Endothelial cell of umbilical vein (primary cell): ENCODE measurements around the gene TTC31.

Experiments
- EZH2 ChIP-seq: IDR thresholded peaks from 2 replicates; pipeline ENCODE4 v1.6.1; 2012; ENCODE audit warnings: borderline replicate concordance, low read depth, mild to moderate bottlenecking, moderate library complexity, low read length, inconsistent platforms; ENCODE audit not compliant: severe bottlenecking
- GATA2 ChIP-seq: IDR thresholded peaks from 2 replicates; pipeline ENCODE4 v1.7.0; 2011; ENCODE audit warnings: low read depth, mild to moderate bottlenecking, moderate library complexity, mixed read lengths, low read length; ENCODE audit not compliant: insufficient read length, insufficient read depth
- JUN ChIP-seq: IDR thresholded peaks from 2 replicates; pipeline ENCODE4 v1.6.1; 2011; ENCODE audit warnings: borderline replicate concordance, low read depth; ENCODE audit not compliant: insufficient read length, insufficient read depth
- MYC ChIP-seq: IDR thresholded peaks from one replicate; pipeline ENCODE4 v1.6.1; 2011; ENCODE audit warnings: mild to moderate bottlenecking, low read depth, low read length
- POLR2A ChIP-seq: IDR thresholded peaks from 2 replicates; pipeline ENCODE4 v1.6.1; 2012; ENCODE audit warnings: low read depth, mild to moderate bottlenecking, control low read depth, low read length
- TF ChIP-seq, protein P1 (sequence below), 2 donors: IDR thresholded peaks; 1 replicate in 1 of 2; 2 replicates in 1 of 2; pipeline ENCODE4 v1.5.1; 2011; ENCODE audit warnings: low read length in 2 of 2, mild to moderate bottlenecking in 2 of 2, moderate library complexity in 2 of 2, control low read depth in 1 of 2, inconsistent platforms in 1 of 2, low read depth in 1 of 2; ENCODE audit not compliant: insufficient read depth in 1 of 2; ENCODE audit errors: extremely low read depth in 1 of 2

DNA sequence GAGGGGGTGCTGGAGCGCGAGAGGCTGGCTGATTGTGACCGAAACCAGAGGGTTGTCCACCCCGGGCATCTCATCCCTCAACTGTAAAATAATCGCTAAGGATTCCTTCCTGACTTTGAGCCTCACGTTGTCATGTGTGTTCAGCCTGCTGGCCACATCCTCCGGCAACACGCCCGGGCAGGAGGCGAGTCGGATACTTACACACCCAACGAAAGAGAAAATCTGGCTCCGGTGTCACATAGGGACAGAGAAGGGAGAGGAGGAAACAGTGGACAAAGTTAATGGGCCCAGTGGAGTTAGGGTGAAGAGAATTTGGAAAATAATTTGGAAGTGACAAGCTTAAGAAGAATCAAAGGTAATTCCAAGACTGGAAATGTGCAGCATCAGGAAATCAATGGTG lies 33.8 kb downstream of the TTC31 start:
- TF ChIP-seq, protein P1, sequence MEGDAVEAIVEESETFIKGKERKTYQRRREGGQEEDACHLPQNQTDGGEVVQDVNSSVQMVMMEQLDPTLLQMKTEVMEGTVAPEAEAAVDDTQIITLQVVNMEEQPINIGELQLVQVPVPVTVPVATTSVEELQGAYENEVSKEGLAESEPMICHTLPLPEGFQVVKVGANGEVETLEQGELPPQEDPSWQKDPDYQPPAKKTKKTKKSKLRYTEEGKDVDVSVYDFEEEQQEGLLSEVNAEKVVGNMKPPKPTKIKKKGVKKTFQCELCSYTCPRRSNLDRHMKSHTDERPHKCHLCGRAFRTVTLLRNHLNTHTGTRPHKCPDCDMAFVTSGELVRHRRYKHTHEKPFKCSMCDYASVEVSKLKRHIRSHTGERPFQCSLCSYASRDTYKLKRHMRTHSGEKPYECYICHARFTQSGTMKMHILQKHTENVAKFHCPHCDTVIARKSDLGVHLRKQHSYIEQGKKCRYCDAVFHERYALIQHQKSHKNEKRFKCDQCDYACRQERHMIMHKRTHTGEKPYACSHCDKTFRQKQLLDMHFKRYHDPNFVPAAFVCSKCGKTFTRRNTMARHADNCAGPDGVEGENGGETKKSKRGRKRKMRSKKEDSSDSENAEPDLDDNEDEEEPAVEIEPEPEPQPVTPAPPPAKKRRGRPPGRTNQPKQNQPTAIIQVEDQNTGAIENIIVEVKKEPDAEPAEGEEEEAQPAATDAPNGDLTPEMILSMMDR (IDR thresholded peaks at IDR 0.05; ENCODE audit: extremely low read depth in 1 of 2, insufficient read depth in 1 of 2, low read depth in 1 of 2, low read length in 2 of 2) = no peak
- no peak for TF ChIP-seq POLR2A
- no peak for TF ChIP-seq MYC
- TF ChIP-seq EZH2 = no peak
- no peak for TF ChIP-seq JUN
- no peak for TF ChIP-seq GATA2
